ENCODE data around the gene SIRPA.

The SIRPA gene

DNA sequence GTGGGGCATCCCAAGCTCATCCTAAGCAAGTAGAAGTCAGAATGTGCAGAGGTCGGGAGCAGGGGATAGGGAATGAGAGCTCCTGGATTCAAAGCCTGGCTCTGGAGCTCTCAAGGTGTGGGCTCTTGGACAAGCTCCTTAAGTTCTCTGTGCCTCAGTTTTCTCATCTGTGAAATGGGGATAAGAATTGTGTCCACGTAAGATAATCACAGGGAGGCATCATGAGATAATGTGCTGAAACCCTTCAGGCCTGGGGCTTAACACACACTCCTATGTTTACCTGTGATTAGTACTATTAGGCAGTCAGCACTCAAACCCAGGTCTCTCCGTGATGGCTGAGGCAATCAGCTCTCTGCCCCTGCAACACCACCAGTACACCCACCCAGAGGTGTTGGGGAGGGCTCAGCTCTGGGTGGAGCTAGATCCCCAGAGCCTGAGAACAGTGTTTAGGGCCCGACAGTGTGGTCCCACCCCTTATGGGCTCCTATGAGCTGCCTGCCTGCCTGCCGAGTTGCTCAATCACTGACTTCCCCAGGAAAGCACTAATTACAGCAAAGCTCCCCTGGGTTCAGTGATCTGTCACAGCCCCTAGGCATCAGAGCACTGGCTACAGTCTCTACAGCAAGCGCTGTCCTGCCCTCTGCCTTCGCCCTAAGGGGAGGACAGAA, 6.3 kb upstream of the SIRPA start:
- DNase-seq, result peak; percentile 79

DNA sequence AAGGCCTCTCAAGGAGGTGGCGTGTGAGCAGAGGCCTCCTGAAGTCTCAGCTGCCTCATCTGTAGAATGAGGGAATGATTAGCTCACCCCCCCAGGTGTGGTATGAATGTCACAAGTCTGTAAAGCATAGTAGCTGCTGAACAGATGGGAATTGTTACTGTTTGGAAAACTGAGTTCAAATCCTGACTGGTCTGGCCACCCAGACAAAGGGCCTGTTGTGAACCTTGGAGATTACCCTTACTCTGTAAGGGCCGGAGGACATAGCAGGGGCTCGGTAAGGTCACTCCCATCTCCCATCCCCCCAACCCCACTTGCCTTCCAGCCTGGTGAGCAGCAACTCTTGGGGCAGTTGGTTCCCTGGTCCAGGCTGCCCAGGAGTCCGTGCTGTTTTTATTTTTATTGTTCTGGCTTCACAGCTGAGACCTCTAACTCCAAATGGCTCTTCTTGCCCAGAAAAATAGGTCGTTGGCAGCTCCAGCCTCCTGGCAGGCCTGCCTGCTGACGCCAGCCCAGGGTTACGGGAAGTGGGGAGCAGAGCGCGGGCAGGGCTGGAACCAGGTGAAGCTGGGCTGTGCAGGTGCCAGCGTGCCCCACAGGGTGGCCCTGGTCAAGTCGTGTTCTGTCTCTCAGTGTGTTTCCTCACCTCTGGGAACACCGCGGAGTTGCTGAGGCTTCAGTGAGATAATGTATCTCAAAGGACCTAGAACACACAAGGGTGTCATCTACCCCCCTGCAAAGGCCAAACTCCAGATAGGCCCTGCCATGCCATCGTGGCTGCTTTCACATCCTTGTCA, 4.5 kb upstream of the SIRPA start:
- no peak for DNase-seq

DNA sequence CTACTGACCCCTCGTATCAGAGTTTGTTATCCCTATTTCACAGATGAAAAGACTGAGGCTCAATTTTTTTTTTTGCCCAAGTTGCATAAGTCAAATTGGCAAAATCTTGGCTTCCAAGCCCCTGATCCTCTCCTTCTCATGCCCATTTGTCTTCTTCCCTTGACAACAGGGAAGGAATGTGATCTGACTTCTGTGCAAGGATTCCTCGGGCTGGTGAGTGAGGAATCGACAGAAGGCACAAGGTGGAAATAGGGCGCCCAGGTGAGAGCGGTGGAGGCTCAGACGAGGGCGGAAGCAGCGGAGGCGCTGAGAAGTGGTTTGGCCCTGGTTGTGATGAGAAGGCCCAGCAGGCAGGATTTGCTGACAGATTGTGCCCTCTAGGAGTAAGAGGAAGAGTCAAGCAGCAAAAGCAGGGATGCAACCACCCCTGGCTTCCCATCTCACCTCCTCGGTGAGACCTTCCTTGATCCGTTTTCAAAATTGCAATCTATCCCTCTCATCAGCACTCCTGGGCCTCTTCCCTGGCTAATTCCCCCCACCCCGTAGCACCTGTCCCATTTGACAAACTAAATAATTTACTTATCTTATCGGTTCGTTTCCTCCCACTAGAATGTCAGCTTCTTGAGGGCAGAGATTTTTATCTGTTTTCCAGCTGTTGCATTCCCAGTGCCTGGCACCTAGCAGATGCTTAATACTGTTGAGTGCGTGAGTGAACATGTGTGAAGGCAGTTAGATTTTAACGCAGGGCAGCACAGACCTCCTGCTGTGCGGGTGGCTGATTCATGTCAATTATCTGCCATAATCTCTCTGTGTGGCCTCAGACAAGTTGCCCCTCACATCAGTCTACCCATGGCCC, 3.7 kb upstream of the SIRPA start:
- no peak for DNase-seq

DNA sequence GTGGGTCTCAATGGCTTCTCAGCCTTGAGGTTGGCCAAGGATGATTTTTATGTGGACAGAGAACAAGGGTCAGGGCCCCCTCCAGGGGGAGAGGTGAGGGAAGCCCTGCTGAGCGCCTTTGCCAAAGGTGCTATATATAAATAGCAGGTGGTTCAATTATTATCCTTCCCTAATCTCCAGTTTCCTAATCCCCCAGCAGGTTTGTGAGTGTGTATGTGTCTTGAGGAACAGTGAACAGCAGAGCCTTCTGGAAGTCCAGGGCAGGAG, 3.2 kb upstream of the SIRPA start:
- DNase-seq, result no peak

DNA sequence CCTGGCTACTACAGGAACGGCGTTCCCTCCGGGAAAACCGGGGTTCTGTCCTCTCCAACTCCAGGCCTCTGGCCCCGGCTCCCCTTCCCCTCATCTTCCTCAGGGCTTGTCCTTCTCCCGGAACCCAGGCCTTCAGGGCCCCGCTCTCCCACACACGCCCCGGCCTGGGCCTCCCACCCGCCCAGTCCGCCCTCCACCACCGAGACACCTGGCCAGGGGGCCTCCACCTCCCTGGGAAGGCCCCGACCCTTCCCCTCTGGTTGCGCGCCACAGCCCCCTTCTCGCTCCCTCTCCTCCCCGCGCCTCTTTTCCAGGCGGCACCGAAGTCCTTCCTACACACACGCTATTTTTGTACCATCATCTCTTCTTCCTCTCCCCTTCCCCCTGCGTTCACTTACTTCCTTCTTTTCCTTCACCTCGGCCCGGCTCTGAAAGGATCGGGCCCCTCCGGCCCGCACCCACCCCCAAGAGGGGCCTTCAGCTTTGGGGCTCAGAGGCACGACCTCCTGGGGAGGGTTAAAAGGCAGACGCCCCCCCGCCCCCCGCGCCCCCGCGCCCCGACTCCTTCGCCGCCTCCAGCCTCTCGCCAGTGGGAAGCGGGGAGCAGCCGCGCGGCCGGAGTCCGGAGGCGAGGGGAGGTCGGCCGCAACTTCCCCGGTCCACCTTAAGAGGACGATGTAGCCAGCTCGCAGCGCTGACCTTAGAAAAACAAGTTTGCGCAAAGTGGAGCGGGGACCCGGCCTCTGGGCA, 1.3 kb upstream of the SIRPA start:
- peak; percentile 87 for DNase-seq

DNA sequence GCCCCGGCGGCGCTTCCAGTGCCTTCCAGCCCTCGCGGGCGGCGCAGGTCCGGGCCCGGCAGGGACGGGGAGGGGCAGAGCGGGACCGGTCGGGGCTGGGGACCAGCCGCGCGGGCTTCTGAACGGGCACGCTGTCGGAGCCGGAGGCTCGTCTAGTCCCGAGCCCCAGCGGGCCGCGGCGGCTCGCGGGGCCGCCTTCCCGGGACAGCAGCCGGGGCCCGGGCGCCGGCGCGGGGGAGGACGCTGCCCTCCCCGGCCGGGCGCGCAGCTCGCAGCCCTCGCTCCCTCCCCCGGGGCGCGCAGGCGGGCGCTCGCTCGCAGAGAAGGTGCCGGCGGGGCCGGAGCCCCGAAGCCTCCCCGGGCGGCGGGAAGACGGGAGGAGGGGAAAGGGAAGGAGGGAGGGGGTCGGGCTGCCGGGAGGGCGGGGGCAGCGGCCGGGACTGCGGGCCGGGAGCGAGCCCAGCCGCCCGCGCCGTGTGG, 696 bp upstream of the SIRPA start:
- no peak for DNase-seq

DNA sequence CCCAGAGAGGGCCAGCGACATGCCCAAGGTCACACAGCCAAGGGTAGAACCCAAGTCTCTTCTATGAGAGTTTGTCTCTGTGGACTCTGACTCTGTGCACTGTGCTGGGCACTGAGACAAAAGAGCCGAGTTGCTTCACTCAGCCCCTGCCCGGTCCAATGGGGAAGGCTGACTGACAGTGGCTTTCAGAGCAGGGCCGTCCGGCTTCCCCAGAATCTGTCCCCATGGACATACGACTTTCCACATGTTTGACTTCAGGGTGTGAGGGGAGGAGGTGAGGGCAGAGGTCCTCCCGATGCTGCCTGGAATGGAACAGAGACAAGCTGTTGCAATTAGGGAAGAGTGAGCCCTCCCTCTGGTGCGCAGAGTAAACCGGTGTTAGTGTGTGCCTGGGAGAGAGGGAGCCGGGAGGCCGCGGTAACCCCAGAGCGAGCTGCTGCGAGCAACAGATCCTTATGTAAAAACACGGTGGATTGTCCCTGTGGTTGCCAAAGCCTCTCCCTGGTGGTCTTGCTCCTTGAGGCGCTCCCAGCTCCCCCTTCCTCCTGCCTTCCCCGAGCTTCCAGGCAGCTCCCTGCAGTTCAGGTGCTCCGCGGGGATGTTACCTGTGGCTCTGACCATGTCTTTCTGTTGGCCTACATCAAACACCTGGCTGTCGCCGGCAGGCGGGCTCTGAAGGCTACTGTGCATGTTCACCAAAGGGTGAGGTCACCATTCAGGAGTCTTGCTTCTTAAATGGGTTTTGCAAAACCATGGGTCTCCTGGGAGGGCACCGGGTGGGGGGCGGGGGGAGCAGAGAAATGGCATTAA, 672 bp downstream of the SIRPA start:
- DNase-seq, result peak; percentile 53

DNA sequence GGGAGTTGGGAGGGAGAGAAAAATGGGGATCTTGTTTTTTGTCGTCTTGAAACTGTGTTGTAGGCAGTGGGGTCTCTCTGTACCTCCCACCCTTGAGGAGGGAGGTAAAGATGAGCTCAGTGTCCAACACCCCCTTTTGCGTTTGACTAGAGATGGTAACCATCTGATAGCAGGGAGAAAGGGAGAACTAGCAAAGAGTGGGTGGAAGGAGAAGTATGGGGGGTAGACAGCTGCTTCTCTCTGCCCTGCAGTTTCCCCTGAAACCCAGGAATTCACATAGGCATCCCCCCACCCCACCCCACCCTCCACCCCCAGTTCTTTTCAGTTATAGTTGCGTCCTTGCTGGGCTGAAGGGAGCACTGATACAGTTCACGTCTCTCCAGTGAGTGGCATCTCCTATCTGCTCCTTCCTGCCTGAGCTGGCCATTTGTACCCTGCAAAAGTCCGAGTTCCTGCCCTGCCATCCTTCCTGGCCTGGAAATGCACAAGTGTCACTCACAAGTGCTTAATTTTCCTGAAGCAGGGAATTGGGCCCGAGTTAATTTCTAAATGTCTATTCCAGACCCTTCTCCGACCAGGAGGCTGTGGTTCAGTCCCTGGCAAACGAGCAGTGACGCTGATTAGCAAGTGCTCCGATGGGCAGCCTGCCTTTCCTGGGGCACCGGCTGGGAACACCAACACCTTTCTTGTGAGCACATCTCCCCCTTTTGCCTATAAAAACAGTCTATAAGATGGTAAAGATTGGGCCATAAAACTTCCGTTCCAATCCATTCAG, 1.5 kb downstream of the SIRPA start:
- DNase-seq, result peak; percentile 62

DNA sequence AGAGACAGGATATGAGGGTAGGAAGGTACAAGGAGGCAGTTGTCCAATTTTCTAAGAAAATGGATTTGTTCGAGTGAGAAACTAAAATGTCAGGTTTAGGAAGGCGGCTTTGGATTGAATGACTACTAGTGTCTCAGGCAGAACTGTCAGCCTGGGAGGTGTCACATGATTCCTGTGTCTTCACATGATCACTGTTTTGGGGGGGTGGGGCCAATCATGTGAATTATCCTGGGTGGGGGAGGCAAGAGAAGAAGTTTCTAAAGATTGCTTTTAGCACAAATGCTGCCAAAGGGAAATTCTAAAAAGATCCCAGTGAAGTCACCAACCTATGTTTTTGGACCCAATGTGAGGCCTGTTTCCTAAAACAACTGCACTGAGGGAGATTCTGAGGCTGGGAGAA, 2.3 kb downstream of the SIRPA start:
- DNase-seq, result peak; percentile 91

DNA sequence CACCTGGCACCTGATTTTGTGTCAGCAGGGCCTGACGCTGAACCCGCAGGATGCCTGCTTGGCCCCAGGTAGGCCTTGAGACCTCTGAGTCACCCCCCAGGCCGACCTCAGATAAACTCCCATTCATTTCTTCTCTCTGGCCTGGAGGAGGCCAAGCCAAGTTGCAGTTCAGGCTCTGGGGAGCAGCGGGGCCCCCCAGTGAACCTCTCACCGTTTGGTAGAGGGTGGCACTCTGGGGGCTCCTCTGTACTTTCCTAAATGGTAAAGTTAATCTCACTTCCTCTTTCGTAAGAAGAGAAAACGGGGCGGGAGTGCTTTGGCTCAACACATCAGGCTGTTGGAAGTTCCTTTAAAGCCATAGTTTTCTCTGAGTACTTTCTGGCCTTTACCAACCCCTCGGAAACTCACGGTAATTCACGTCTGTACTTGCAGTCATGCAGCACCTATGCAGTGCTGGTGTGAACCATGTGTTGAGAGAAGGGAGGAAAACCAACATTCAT, 2.8 kb downstream of the SIRPA start:
- peak; percentile 90 for DNase-seq

DNA sequence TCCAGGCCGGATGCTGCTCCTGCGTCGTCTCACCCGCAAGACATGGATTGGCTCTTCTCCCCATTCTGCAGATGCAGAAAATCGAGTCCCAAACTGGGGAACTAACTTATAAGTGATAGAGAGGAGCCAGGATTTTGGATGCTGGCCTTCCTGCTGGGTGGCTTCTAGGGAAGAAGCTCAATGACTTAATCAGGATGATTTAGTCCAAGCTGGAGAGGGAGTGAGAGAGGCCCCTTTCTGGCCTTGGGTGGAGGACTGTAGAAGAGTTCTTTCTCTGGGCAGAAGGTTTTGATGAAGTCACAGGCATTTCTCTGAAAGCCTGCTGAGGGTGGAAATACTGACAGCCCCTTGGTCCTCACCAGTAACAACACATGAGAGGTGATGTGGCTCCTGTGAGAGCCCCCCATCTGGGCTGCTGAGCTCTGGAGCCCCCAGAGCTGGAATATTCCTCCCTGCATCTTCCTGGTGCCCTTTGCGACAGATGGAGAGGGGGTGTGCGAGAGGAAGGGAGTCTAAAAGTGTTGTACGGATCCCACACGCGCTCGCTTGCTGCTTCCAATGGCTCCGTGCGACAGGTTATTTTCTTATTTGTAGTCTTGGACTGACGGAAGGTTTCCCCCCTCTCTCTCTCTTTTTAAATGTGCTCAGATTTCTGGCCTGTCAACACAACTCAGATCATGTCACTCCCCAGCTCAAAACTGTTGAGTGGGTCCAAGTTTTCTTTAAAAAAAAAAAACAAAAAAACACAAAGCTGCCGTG, 3.5 kb downstream of the SIRPA start:
- no peak for DNase-seq

DNA sequence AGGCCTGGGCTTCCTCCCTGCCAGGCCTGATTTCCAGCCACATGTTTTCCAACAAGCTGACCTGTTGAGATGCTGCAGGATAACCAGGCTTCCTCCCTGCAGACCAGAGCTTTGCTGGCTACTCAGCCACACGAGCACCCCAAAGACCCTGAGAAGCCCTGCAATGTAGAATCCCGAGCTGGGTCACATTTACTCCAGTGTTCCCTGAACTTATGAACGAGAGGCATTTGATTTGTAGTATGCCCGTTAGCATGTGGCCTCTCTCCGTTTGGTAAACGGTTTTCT, 4.0 kb downstream of the SIRPA start:
- DNase-seq, result no peak

DNA sequence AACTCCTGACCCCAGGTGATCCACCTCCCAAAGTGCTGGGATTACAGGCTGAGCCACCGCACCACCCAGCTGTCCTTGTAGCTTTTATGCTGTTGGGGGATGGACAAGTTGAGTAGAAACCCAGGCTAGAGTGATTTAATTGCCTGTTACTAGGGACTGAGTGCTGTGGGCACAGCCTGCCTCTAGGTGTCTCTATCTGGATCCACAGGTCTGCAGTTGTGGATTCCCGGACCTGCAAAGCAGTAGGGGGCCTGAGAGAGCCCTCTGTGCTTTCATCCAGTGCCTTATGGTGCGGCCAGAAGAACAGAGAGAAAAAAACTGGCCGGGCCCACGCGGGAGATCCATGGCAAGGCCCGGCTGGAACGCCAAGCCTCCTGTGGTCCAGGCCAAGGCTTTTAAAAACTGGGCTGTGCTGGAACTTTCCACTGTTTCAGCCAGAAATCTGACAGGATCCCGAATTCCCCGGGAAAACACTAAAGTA, 5.2 kb downstream of the SIRPA start:
- no peak for DNase-seq

DNA sequence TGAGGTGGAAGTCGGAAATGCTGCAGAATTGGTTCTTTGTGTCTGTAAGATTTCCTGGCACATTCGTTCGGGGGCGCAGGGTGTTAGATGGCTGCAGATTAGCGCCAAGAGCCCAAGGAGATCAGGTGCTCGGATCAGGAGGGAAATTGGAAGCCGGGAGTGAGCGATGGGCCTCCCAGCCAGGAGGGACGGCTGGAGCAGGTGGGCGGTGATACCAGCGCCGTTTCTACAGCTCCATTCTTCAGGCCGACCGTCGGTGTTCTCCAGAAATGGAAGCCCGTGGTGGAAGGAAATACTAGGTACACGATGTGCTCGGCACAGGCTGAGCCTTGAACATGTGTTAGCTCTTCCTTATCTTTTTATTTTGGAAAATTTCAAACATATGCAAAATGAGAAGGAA, 6.5 kb downstream of the SIRPA start:
- no peak for DNase-seq

DNA sequence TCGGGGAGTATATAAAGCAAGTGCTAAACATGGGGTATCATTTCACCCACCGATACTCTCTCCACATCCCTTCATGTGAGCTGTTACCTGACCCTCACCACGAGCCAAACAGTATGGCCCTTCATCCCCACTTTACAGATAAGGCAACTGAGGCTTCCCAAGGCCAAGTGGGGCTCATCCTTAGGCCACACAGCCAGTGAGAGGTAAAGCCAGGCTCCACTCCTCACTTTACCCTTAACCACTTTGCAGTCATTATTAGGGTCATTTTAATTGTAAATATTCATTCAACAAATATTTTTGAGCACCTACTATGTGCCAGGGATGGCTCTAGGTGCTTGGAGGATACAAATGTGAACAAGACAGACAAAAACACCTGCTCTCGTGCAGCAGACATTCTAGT, 7.0 kb downstream of the SIRPA start:
- DNase-seq, result no peak

DNA sequence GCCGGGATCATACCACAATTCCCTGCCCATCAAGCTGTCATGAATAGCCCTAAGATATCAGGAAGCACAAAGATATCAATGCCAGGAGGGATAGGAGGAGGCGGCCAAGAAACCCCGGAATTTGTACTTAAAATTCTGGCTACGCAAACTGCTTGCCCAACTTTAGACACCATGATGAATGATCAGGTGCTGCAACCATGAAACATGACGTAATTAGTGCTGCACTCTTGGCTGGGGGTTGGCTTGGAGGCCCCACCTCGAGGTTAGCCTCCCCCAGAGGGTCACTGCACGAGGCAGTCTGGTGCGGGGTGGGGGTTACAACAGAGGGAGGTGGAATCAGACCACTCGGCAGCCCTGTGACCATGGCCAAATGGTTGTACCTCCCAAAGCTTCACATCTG, 8.9 kb downstream of the SIRPA start:
- no peak for DNase-seq

DNA sequence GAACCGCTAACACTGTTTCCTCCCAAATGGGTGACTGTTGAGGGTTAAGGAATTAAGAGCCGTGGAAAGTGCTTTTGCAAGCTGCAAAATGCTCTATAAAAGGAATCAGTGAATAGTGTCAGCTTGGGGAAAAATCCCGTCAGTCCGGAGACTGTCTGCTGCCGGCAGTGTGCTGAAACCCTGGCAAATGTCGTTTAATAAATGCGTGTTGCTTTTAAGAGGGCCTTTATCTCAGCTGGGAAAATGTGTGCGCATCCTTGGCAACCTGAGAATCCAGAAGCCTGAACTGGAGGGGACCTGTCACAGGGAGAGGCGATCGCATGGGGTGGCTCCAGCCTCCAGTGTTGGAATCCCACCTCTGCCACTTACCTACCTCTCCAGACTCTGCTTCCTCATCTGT, 9.8 kb downstream of the SIRPA start:
- no peak for DNase-seq

DNA sequence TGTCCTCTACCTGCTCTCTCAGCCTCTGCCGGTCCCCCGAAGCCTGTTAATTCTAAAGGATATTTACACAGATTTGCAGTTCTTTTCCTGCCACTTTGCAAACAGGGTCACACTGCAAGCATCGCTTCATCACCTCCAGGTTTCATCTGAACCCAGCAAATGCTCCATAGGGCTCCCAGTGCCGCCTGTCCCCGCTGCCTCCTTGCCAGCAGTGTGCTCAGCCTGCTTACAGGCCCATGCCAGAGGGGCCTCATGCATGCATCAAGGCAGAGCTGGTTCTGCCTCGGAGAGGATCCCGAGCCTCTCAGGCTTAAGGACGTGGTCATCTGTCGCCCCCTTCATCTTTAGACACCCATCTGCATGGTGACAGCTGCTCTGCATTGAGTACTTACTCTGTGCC, 10.5 kb downstream of the SIRPA start:
- DNase-seq, result no peak

DNA sequence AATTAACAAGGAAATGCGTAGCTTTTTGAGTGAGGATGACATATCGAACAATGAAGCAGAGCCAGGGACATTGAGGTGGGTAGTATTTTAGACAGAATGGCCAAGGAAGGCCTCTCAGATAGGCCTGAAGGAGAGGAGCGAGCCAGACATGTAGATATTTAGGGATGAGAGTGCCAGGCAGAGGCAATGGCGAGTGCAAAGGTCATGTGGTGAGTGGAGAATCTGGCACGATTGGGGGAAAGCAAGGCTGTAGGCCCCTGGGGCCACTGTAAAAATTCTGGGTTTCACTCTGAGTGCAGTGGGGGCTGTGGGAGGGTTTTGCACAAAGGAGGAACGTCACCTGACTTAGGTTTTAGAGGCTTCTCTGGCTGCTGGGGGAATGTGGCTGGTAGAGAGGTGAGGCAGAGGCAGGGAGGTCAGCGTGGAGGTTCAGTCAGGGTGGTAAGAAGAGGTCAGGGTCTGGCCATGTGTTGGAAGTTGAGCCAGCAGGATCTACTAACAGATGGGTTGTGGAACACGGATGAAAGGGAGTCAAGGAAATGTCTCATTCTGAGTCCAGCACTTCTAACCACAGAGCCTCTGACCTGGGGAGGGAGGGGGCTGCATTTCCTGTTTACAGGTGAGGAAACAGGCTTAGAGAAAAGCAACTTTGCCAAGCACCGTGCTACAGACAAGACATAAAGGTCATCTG, 11.3 kb downstream of the SIRPA start:
- no peak for DNase-seq

DNA sequence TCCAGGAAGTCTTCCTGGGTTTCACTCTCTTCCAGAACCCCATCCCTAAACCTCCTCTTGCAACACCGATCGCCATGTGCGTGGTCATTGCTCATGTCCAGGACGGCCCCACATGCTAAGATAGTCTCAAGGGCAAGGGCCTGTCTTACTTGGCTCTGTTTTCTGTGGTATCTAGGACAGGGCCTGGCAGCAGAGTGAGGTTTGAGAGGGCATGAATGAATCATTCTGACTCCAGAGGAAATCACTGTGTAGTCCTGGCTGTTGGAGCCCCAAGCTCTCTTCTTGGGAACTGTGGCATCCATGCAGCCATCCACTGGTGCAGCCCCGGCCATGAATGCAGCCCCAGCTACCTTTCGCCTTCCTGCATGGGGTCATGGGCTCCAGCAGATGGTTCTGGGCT, 12.4 kb downstream of the SIRPA start:
- DNase-seq, result no peak

All from suppressor macrophage treated with lipopolysaccharide for 4 hours (primary cell).